ENCODE measurements around the gene PTEN.
A peak's percentile ranks its signal among the peaks of the same experiment; 100 is the strongest.
"Not testable (repeated sequence)": the region's sequence is repeated elsewhere in the genome, so short reads cannot be mapped to it uniquely, and the experiment has no call there.

The PTEN gene

DNA sequence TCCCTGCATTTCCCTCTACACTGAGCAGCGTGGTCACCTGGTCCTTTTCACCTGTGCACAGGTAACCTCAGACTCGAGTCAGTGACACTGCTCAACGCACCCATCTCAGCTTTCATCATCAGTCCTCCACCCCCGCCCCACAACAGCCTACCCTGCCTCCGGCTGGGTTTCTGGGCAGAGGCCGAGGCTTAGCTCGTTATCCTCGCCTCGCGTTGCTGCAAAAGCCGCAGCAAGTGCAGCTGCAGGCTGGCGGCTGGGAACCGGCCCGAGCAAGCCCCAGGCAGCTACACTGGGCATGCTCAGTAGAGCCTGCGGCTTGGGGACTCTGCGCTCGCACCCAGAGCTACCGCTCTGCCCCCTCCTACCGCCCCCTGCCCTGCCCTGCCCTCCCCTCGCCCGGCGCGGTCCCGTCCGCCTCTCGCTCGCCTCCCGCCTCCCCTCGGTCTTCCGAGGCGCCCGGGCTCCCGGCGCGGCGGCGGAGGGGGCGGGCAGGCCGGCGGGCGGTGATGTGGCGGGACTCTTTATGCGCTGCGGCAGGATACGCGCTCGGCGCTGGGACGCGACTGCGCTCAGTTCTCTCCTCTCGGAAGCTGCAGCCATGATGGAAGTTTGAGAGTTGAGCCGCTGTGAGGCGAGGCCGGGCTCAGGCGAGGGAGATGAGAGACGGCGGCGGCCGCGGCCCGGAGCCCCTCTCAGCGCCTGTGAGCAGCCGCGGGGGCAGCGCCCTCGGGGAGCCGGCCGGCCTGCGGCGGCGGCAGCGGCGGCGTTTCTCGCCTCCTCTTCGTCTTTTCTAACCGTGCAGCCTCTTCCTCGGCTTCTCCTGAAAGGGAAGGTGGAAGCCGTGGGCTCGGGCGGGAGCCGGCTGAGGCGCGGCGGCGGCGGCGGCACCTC, at the start of gene PTEN, which contains the start of gene KLLN:
Gene PTEN, plus strand, starts transcription at position 573 of the 891 bp plus-strand sequence. CDS start 845 bp downstream, outside the sequence.
Gene KLLN, minus strand, starts transcription at position 481 of the 891 bp plus-strand sequence. CDS start 1,046 bp downstream, outside the sequence.
- DNase-seq (ENCODE audit: low read depth in 2 of 2) = peak; percentile 61 to 67

DNA sequence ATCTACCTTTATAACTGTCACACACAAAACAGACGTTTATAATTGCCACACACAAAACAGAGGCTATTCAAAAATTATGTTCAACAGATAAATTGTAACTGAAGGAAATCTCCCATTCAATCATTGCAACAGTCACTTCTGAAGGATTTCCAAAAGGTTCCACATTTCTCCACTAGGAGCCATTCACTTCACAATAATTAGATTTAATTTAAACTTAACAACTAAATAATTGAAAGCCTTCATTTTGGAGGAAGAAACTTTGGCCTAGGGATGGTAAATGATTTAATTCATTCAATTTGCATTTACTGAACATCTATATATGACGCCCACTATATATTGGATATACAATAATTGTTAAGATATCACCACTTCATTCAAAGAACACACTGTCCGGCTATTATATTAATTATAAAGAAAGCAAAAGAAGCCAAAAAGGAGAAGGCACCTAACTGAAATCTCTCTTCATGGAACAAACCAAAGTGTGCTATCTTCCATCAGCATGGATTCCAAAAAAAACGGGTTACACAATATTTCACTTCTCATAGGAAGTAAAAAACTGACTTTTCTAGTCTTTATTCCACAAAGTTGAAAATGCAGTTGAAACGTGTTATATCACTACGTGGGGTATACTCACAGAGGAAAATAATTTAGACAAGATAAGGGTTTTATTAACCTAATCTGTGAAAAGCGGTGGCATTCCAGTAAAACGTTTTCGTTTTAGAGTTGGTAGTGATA, 47.1 kb upstream of the PTEN start:
- no peak for DNase-seq (ENCODE audit: low read depth in 2 of 2)

DNA sequence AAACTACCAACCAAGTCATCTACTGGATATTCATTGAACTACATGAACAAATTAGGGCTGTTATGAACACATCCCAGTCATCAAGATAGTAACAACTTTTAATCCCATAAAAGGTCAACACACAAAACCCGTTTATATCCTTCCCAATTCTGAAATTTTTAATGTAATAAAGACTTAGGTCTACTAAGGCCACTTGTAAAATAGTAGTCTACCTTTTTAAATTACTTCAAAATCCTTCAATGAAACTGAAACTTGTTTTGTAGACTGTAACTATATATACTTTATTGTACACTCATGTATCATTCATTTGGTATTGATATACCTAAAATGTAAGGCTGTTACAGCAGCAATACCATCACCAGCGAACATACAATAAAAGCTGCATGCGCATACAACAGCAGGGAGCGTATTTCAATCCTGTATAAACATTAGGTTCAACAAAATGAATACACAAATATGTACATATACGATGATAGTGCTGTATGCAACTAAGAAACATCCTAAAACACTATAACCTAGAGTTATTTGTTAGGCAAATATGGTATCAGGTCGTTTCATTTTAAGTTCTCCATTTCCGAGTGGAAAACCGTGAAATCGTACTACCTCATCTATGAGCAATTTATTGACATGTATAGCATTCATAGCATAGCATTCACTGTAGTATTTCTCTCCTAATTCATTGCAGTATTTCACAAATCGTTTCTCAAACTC, 46.4 kb upstream of the PTEN start:
- DNase-seq (ENCODE audit: low read depth in 2 of 2) = no peak

DNA sequence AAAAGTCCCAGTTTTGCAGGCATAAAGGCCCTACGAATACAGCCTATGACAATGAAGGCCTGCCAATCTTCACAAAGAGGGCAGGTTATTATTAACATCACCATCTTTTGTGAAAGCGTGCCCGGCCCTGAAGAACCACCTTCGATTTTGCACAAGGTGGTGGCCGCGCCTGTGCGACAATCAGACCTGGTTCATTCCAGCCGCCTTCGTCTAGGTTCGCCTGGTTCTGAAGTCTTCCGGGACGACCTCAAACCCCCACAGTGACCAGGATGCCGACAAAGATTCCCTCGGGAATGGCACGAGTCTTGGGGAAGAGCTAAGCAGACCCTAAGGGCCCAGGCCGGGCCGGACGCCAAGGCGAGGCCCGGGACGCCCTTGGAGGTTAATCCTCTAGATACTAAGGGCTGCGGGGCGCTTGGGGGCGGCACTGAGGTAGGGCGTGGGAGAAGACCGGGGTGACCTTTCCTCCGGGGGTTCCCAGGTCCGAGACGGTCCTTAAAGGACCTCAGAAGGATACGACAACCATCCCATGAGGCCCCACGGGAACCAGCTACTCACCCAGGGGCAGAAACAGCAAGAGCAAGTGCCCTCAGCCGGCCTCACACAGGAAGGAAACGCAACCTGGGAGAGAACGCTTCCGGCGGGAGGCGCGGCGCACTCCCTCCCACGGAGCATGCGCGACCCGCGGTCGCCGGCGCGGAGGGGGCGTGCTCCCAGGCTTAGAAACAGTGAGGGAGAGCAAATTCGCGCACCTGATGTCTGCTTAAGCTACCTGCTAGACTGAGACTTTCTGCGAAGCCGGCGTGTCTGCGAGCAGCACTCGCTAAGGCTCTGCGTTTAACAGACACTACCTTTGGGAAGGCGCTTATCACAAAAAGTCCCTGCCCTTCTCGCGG, 45.6 kb upstream of the PTEN start, which contains the start of gene ATAD1:
Gene ATAD1, minus strand, starts transcription at position 618 of the 896 bp plus-strand sequence. CDS start 3,627 bp downstream, outside the sequence.
- DNase-seq (ENCODE audit: low read depth in 2 of 2) = peak; percentile 71 to 83

DNA sequence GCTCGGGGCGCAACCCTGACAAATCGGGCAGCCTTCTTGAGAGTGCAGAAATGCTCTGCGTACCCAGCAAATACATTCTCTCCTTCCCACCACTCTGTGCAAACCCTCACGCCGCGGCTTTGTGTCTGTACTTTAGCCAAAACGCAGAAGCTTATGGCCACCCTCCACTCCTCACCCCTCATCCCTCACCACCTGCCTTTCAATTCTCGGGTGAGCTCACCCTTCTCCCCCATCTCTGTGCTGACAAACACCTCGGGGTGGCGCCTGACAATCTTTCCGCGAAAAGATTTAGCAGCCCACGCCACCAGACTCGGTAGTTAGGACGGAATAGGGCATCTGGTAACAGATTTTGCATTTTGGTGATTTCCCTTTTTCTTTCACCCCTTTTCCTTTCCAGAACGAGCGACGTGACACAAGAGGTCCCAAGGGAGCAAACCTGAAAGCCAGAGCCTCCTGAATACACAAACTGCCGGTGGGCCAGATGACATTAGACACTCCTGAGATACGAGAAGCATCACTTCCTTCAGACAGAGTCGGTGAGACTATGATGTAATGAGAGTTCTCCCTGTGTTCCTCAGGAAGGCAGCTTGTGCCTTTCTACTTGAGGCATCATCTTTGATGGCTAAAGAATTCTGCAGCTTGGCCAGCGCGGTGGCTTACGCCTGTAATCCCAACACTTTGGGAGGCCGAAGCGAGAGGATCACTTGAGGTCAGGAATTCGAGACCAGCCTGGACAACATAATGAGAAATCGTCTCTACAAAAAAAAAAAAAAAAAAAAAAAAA, 44.7 kb upstream of the PTEN start:
- DNase-seq (ENCODE audit: low read depth in 2 of 2) = peak; percentile 21 to 48

DNA sequence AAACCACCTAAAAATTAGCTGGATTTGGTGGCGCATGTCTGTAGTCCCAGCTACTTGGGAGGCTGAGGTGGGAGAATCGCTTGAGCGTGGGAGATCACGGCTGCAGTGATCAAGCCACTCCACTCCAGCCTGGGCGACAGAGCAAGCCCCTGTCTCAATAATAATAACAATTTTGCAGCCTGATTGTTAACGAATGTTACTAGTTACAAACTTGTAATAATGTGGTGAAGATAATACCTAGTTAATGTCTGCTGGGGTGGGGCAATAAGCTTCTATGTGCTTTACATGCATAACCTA, 44.2 kb upstream of the PTEN start:
- DNase-seq (ENCODE audit: low read depth in 2 of 2) = no peak

DNA sequence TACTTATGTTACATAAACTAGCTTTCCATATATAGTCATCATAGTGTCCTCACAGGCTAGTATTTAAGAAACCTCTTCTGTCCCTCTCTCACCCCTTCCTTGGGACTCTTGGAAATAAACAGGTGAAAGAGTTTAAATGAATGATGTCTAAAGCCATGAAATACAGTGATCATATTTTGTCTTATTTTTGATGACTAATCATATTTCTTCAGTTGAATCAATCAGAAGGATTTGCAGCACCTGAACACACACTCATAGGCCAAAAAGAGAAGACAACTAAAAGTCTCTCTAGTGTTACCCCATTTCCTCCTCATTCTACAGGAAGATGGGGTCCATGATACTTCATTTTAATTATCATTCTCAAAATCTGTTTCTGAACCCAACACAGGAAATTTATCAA, 36.8 kb upstream of the PTEN start:
- no peak for DNase-seq (ENCODE audit: low read depth in 2 of 2)

DNA sequence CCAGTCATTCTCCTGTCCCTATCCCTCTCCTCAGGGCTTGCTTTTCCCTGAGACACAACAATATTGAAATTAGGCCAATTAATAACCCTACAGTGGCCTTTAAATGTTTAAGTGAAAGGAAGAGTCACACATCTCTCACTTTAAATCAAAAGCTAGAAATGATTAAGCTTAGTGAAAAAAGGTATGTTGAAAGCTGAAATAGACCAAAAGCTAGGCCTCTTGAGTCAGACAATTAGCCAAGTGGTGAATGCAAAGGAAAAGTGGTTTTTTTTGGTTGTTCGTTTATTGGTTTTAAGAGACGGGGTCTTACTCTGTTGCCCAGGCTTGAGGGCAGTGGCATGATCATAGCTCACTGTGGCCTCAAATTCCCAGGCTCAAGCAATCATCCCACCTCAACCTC, 35.7 kb upstream of the PTEN start:
- DNase-seq (ENCODE audit: low read depth in 2 of 2) = no peak

DNA sequence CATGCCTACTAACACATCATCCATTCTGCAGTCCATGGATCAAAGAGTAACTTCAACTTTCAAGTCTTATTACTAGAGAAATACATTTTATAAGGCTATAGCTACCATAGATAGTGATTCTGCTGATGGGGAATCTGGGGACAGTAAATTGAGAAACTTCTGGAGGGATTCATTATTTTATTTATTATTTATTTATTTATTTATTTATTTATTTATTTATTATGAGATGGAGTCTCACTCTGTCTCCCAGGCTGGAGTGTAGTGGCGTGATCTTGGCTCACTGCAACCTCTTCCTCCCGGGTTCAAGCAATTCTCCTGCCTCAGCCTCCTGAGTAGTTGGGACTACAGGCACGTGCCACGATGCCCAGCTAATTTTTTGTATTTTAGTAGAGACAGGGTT, 34.4 kb upstream of the PTEN start:
- not testable (repeated sequence) for DNase-seq (ENCODE audit: low read depth in 2 of 2)

DNA sequence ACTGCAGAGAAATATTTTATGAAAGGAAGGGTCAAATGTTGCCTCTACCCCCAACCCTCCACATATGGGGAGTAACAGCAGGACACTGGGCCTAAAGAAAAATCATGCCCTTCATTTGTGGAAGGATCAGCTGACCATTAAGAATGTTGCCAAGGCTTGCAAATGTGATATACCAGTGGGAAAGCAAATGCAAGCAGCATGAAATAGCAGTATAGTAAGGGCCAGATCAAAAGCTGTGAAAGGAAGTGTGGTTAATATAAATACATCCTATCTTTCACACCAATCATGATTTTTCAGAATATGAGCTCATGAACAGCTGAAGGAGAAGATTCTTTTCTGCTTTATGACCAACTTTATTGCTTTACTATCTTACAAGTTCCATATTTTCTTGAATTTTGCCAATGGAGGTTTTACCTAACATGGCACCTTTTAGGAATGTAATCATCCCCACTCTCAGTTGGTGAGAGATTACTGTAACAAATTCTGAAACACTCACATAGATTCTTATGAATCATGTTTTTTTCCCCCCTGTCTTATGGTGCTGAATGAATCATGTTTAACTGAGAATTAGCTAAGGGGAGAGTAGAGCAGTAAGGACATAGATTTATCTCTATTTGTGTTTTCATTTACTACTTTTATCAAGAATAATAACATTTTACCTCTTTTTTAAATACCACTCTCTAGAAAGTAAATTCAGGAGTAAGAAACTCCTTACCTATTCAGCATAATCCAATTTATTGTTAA, 33.3 kb upstream of the PTEN start:
- DNase-seq (ENCODE audit: low read depth in 2 of 2) = no peak

DNA sequence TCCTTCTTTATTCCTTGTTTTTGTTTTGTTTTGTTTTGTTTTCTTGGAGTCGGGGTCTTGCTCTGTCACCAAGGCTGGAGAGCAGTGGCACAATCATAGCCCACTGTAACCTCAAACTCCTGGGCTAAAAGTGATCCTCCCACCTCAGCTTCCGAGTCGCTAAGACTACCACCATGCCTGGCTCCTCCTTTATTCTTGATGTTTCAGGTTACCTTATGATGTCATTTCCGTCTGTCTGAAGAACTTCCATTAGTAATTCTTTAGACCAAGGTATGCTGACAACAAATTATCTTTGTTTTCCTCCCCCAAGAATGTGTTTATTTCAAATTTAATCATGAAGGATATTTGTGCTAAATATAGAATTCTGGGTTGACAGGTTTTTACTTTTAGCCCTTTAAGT, 27.3 kb upstream of the PTEN start:
- DNase-seq (ENCODE audit: low read depth in 2 of 2) = no peak

DNA sequence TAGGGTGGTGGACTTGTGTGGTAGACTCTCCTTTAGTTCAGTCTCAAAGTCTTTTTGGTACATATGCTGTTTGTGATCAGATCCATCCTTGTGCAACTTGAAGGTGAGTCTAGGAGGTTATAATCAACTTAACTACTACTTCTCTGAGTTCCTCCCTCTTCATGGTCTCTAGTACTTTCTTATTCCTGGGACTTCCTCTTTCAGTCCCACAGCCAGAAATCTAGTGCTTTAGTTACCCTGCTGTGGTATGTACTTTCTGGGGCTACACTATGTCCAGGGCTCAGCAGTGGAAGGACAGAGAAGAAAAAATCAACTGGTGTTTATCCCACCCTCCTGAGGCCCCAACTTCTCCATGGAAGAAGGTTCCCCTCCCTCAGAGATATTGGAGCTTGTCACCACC, 26.0 kb upstream of the PTEN start:
- DNase-seq (ENCODE audit: low read depth in 2 of 2) = no peak

DNA sequence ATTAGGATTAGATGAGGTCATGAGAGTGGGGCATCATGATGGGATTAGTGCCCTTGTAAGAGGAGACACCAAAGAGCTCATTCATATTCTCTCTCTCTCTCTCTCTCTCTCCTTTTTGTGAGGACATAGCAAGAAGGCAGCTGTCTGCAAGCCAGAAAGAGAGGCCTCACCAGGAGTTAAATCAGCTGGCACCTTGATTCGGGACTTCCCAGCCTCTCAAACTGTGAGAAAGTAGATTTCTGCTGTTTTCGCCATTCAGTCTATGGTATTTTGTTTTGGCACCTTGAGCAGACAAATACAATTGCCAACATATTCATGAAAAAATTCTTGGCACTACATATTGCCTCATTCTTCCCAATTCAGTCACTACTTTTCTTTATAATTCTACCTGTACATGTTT, 24.8 kb upstream of the PTEN start:
- no peak for DNase-seq (ENCODE audit: low read depth in 2 of 2)

DNA sequence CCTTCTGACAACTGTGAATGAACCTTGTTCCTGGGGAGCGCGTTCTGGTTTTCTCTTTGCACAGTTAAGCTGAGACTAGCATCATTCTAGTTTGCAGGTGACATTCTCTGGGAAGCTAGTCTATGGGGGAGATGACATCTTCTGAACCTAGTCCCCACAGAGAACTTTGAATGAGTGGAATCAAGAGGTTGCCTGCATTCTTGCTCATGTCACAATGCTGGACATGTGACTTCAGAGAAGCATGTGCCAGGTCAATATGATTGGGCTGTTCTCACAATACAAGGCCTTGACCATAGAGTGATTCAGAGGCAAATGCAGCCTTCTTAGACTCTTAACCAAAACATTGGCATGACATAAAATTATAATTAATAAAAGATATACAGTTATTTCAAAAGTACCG, 22.2 kb upstream of the PTEN start:
- no peak for DNase-seq (ENCODE audit: low read depth in 2 of 2)

DNA sequence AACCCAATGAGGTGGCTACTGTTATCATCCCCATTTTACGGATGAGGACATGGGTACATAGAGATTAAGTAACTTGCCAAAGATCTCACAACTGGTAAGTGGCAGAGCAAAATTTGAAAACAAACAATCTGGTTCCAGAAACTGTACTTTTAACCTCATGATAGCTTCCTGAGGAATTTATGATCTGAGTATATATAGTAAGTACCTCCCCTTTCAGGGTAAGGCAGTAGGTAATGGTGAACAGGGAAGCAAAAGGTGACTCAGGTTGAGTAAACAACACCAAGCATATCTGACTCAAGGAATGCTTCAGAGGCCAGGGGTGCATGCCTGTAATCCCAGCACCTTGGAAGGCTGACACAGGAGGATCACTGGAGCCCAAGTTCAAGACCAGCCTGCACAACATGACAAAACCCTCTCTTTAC, 21.2 kb upstream of the PTEN start:
- no peak for DNase-seq (ENCODE audit: low read depth in 2 of 2)

DNA sequence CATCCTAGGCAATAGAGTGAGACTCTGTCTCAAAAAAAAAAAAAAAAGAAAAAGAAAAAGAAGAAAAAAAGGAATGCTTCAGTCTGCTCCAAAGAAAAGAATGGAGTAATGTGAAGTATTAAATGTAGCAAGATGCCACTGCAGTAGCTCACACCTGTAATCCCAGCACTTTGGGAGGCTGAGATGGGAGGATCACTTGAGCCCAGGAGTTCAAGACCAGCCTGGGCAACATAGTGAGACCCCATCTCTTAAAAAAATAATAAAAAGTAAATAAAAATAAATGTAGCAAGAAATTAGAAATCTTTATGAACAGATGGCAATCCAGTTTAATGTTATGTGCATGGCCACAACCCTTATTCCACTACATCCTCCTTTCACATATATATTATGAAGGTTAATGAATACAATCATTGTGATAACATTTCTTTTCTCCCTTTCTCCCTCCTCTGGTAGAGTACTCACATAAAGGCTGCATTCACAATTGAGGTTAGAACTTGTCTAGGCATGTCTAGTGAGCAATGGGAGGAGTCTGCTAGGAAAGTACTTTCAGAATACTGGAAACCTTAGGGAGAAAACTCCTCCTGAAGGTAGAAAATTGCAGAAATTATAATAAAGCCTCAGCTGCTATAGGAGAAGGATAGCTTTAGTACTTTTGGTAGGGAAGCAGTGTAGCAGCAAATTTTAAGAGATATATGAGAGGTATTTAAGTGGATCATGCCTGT, 20.5 kb upstream of the PTEN start:
- no peak for DNase-seq (ENCODE audit: low read depth in 2 of 2)

DNA sequence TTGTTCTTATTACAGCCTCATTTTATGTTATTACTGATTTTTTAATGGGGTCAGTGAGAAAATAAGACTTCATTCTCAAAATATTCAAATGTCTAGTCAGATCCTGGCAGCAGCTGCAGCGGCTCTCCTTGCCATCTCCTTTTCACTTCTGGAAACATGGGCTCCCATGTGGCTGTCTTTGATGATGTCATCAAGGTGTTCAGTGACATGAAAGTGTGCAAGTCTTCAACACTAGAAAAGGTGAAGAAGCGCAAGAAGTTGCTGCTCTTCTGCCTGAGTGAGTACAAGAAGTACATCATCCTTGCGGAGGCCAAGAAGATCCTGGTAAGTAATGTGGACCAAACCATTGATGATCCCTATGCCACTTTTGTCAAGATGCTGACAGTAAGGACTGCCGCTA, 19.7 kb upstream of the PTEN start:
- DNase-seq (ENCODE audit: low read depth in 2 of 2) = no peak

DNA sequence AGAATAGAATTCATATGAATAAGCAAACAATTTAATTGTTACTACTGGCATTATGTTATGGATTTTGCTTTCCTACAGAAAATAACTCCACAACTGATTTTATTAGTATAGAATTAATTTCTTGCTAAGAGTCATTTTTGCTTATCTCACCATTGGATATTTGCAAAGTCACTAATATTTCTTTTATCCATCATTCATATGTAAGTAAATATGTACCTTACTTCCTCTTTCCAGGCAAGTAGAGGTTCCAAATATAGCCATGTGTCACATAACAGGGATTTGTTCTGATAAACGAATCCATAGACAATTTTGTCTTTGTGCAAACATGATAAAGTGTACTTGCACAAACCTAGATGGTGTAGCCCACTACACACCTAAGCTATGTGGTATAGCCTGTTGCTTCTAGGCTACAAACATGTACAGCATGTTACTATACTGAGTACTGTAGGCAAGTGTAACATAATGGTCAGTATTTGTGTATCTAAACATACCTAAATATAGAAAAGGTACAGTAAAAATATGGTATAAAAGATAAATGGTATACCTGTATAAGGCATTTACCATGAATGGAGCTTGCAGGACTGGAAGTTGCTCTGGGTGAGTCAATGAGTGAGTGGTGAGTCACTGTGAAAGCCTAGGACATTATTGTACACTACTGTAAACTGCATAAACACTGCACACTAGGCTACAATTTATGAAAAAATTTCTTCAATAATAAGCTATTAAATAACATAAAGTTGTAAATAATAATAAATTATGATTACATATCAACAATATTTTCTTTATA, 18.4 kb upstream of the PTEN start:
- no peak for DNase-seq (ENCODE audit: low read depth in 2 of 2)
